GM19468 (cell line): ENCODE data around the gene PARVB.

Experiments
- ATAC-seq: cut with Tn5 transposase; IDR thresholded peaks from one replicate; pipeline ENCODE4 v1.9.1; 2021; ENCODE audit warnings: mild to moderate bottlenecking, moderate library complexity, moderate number of reproducible peaks; ENCODE audit not compliant: unreplicated experiment; ENCODE audit errors: extremely low read depth

Gene PARVB

DNA sequence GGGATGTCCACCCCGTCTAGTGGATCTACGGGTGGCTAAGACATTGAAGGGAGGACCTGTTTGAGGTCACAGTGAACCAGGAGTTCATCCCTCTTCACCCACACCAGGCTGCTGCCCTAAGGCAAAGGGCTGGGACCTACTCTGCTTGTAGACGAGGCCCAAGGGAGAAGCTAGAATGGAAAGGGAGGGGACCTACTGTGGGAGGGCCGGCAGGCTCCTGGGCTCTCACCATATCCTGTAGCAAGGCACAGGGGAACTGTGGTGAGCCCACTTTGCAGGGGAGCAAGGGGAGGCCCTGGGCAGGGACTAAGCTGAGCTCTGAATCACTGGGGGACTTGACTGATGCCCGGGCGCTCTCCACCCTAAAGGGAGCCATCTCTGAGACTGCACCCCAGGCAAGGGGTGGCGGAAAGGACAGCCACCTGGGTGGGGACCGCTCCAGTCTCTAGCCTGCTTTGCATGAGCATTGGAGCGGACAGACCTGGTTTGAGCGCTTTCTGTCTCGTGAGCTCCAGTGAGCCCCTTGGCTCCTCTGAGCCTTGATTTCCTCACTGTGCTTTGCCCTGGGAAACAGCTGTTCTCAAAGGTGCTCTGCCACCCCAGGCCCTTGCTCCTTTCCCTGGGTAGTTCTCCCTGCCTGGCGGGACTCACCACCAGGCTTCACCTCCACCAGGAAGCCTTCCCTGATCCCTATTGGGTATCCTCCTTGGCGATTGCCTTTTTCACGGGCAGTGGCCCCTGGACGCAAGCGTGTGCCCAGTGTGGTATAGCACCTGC, 180.8 kb downstream of the PARVB start:
- ATAC-seq, result no peak

GRCh38 chr22:44205516-44206329, 181.6 kb downstream of the PARVB start:
- ATAC-seq, result no peak

DNA sequence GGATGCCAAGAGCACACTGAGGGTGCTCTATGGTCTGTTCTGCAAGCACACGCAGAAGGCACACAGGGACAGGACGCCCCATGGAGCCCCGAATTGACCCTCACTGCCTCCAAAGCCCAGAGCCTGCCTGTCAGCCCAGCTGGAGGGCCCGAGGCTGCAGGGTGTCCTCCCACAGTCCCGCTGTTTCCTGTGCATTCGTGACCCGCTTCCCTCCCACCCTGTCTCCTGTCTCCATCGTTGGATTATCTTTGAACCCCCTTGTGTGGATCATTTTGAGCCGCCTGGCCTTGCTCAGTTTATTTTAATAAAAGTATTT, 182.2 kb downstream of the PARVB start:
- no peak for ATAC-seq

DNA sequence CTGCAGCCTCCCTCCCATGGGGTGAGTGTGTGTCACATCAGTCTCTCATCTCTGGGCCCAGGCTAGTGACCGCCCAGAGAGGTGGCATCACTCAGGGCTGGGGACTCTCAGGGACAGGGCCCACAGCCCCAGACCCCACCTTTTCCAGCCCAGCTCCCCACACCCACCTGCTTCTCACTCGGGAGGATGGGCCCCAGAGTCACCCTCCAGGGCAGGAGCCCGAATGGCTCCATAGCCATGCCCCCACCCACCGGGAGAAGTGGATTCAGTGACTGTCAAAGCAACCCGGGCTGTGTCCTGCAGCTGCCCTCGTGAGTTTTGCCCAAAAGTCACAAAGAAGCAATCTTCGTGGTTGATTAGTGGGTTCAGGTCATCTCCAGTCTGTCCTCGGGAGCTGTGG, 182.6 kb downstream of the PARVB start:
- no peak for ATAC-seq

- ATAC-seq, result no peak
These were observed 183.3 kb downstream of the PARVB start for GRCh38 chr22:44207173-44207980.

DNA sequence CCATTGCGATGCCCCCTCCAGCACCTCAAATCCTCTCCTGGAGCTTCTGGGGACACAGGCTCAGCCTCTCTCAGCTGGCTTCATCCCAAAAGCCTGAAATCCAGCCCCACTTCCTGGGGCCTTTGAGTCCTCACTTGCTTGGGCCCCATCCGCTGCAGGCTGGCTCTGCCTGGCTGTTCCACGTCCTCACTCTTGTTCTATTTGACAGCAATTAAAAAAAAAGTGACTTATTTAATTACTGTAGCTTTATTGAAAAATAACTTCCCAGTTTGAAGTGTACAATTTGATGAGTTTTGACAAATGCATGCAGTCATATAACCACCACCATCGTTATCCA, 183.8 kb downstream of the PARVB start:
- ATAC-seq, result no peak

DNA sequence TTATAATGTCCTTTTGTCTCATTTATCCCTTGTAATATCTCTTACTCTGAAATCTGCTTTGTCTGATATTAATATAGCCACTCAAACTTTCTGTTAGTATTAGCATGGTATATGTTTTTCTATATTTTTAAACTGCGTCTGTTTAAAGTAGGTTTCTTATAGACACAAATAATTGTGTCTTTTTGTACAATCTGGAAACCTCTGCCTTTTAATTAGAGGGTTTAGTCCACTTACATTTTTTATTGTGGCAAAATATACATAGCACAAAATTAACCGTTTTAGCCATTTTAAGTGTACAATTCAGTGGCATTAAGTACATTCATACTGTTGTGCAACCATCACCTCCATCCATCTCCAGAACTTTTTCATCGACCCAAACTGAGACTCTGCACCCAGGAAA, 185.2 kb downstream of the PARVB start:
- no peak for ATAC-seq

DNA sequence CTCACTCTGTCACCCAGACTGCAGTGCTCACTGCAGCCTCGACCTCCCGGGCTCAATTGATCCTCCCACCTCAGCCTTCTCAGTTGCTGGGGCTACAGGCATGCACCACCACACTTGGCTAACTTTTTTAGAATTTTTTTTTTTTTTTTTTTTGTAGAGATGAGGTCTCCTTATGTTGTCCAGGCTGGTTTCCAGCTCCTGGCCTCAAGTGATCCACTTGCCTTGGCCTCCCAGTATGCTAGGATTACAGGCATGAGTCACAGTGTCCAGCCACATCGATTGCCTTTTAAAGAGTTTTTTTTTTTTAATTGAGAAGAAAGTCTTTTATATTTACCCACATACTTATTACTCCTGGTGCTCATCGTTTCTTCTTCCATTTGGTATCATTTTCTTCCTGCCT, 186.6 kb downstream of the PARVB start:
- no peak for ATAC-seq

GRCh38 chr22:44211256-44211945, 187.3 kb downstream of the PARVB start:
- no peak for ATAC-seq

- ATAC-seq, result no peak
These were observed 188.1 kb downstream of the PARVB start for GRCh38 chr22:44211946-44212930.

- ATAC-seq, result no peak
These were observed 188.8 kb downstream of the PARVB start for GRCh38 chr22:44212936-44213335.

DNA sequence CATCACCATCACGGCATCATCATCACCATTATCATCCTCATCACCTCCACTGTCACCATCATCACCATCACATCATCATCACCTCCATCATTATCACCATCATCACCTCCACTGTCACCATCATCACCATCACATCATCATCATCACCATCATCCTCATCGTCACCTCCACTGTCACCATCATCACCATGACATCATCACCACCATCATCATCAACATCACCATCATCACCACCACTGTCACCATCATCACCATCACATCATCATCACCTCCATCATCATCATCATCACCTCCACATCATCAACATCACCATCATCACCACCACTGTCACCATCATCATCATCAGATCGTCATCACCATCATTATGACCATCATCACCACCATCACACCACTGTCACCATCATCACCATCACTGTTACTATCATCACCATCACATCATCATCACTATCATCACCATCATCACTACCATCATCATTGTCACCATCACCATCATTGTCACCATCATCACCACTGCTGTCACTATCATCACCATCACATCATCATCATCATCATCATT, 189.5 kb downstream of the PARVB start:
- no peak for ATAC-seq

DNA sequence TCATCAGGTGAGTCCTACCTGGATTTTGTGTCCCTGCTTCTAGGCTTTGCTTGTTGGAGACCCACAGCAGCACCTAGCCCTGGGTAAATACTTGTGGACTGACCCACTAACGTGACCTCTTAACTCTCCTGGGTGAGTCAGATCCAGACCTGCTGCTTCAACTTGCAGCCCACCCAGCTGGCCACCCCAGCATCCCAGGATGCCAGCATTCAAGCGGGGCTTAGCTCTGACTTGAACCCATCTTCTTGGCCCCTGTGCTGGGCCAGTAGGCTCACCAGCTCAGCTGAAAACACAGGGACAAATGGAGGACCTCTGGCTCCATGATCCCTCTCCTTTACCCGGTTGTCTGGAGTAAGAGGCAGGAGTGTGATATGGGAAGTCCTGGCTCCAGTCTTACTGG, 190.1 kb downstream of the PARVB start:
- no peak for ATAC-seq

DNA sequence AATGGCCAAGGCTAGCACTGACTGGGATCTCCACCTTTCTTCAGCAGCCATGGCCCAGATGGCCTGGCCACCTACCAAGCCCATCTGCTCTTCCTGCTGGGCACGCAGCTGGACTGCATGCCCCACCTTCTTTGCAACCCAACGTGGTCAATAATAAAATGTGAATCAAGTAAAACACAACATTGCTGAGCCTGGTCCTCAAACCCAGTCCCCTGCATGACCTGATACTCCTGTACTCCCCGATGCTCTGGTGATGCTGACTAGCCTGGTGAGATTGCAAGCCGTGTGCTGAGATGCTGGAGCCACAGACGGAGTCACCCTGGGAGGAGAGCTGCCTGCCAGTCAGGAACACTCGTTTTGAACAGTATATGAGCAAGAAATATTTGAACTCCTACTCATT, 190.7 kb downstream of the PARVB start:
- no peak for ATAC-seq

GRCh38 chr22:44215287-44215686, 191.2 kb downstream of the PARVB start:
- ATAC-seq, result no peak

DNA sequence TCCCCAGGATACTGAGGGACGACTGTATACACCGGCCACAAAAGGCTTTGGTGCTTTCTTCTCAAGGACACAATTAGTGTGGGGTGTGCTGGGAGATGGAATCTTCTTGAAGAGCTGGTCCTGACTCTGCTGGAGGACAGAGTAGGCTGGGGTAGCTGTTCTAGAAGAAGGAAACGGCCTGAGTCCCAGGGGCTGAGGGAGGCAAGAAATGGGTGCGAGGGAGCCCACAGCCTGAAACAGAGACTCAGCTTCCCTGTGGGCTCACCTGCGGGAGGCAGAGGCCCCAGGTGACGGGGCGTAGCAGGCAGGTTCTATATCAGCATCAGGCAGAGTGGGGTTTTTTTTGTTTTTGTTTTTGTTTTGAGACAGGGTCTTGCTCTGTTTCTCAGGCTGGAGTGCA, 193.2 kb downstream of the PARVB start:
- no peak for ATAC-seq

- ATAC-seq, result no peak
These were observed 194.0 kb downstream of the PARVB start for GRCh38 chr22:44218071-44218470.

GRCh38 chr22:44219101-44219870, 195.2 kb downstream of the PARVB start:
- ATAC-seq, result no peak
